OCI-LY7 (cell line): ENCODE data around the gene CAPN8.

Experiments used
- CTCF ChIP-seq: fragments of 200-600 bp; sonication (generic); conservative IDR thresholded peaks from 2 replicates; pipeline ENCODE4 v1.5.1; 2014; ENCODE audit warnings: mild to moderate bottlenecking, antibody characterized with exemption, low read length, moderate library complexity, mixed read lengths
- EZH2phosphoT487 ChIP-seq: fragments of 200-600 bp; sonication (generic); IDR thresholded peaks from 2 replicates; pipeline ENCODE4 v1.6.1; 2018; ENCODE audit warnings: low read depth, borderline replicate concordance, mild to moderate bottlenecking, mixed run types, antibody characterized with exemption, low read length, moderate library complexity, mixed read lengths

GRCh38 chr1:223492044-223492443 lies 173.5 kb downstream of the CAPN8 start:
- TF ChIP-seq CTCF (no peak), EZH2phosphoT487 (no peak)
